Neural cell (in vitro differentiated cells): ENCODE results near the gene CNRIP1.

Source experiments
- CTCF ChIP-seq: fragments of 450-650 bp; IDR thresholded peaks from 2 replicates; pipeline ENCODE4 v1.5.1; 2014; ENCODE audit warnings: antibody characterized with exemption, mild to moderate bottlenecking, moderate library complexity; ENCODE audit not compliant: poor library complexity, severe bottlenecking
- EP300 ChIP-seq: fragments of 450-650 bp; conservative IDR thresholded peaks from 2 replicates; pipeline ENCODE4 v1.6.1; 2014; ENCODE audit warnings: antibody characterized with exemption, mild to moderate bottlenecking, moderate library complexity; ENCODE audit not compliant: poor library complexity, severe bottlenecking
- EZH2 ChIP-seq: fragments of 200-600, 300-800 bp; shearing (Covaris generic), sonication (generic); IDR thresholded peaks from 2 replicates; pipeline ENCODE4 v1.6.1; 2014; ENCODE audit warnings: antibody characterized with exemption, low read length, borderline replicate concordance, mild to moderate bottlenecking; ENCODE audit not compliant: insufficient read depth, poor library complexity, severe bottlenecking
- POLR2AphosphoS5 ChIP-seq: IDR thresholded peaks from 2 replicates; pipeline ENCODE4 v1.6.1; 2012
- RAD21 ChIP-seq: fragments of 450-650 bp; conservative IDR thresholded peaks from 2 replicates; pipeline ENCODE4 v1.6.1; 2014; ENCODE audit warnings: antibody characterized with exemption, mild to moderate bottlenecking, moderate library complexity
- REST ChIP-seq: IDR thresholded peaks from 2 replicates; pipeline ENCODE4 v1.6.1; 2012; ENCODE audit warnings: borderline replicate concordance
- TAF1 ChIP-seq: IDR thresholded peaks from 2 replicates; pipeline ENCODE4 v1.6.1; 2012; ENCODE audit warnings: low read depth

GRCh38 chr2:68342470-68342869 lies 22.7 kb upstream of the CNRIP1 start:
- TF ChIP-seq REST, result no peak
- no peak for TF ChIP-seq POLR2AphosphoS5
- no peak for TF ChIP-seq TAF1
- TF ChIP-seq EZH2, result no peak
- TF ChIP-seq CTCF, result no peak
- no peak for TF ChIP-seq EP300
- no peak for TF ChIP-seq RAD21
